Keratinocyte (primary cell): ENCODE data around the gene CLDN24. TPM values are rescaled to one million over a fixed set of nuclear protein-coding genes. Genes with fewer than 3 reads are reported as not detected.

Experiments used
- DNase-seq: peaks from one replicate; pipeline ENCODE4 v3.0.0-alpha.2; 2011; ENCODE audit warnings: low read depth, missing footprints, low spot score
- FAIRE-seq: peaks from 2 replicates; lab custom pipeline; 2011; peaks lifted over from hg19 to GRCh38; lab: Jason Lieb, UNC
- H2AFZ ChIP-seq: 2 replicates; pipeline ENCODE4 v1.6.0; 2012; ENCODE audit warnings: low read length, control low read depth, inconsistent platforms; ENCODE audit not compliant: control insufficient read depth
- H3K27ac ChIP-seq: 2 replicates; pipeline ENCODE4 v1.5.1; 2011; ENCODE audit warnings: low read length; ENCODE audit not compliant: control insufficient read depth, insufficient read depth
- H3K27me3 ChIP-seq: 3 replicates; pipeline ENCODE4 v1.6.0; 2011; ENCODE audit warnings: low read length; ENCODE audit not compliant: control insufficient read depth, insufficient read depth; ENCODE audit errors: extremely low read depth
- H3K36me3 ChIP-seq, 2 experiments: 2 replicates in 1 of 2; 3 replicates in 1 of 2; pipeline ENCODE4 v1.5.1; 2011; ENCODE audit warnings: low read length in 2 of 2, mild to moderate bottlenecking in 1 of 2; ENCODE audit not compliant: control insufficient read depth in 2 of 2, insufficient read depth in 2 of 2; ENCODE audit errors: extremely low read depth in 1 of 2
- H3K4me1 ChIP-seq: 3 replicates; pipeline ENCODE4 v1.5.1; 2011; ENCODE audit warnings: low read length; ENCODE audit not compliant: control insufficient read depth, insufficient read depth; ENCODE audit errors: extremely low read depth
- H3K4me2 ChIP-seq: 3 replicates; pipeline ENCODE4 v1.6.0; 2011; ENCODE audit warnings: low read depth, low read length; ENCODE audit not compliant: control insufficient read depth, insufficient read depth; ENCODE audit errors: extremely low read depth
- H3K4me3 ChIP-seq, 3 experiments: fragments of 200-600 bp in 1 of 3; sonication (generic) in 1 of 3; 2 replicates in 2 of 3; 3 replicates in 1 of 3; pipeline ENCODE4 v1.5.1; 2011 to 2016; ENCODE audit warnings: low read length in 3 of 3, mild to moderate bottlenecking in 3 of 3, control low read depth in 2 of 3, inconsistent platforms in 1 of 3, low read depth in 1 of 3, mixed read lengths in 1 of 3, mixed run types in 1 of 3, moderate library complexity in 1 of 3; ENCODE audit not compliant: control insufficient read depth in 2 of 3, insufficient read depth in 2 of 3; ENCODE audit errors: extremely low read depth in 1 of 3
- H3K79me2 ChIP-seq: 2 replicates; pipeline ENCODE4 v1.6.0; 2012; ENCODE audit warnings: low read length; ENCODE audit not compliant: control insufficient read depth, insufficient read depth
- H3K9ac ChIP-seq: 3 replicates; pipeline ENCODE4 v1.6.0; 2011; ENCODE audit warnings: low read length; ENCODE audit not compliant: control insufficient read depth, insufficient read depth; ENCODE audit errors: extremely low read depth
- H3K9me1 ChIP-seq: 3 replicates; pipeline ENCODE4 v1.6.0; 2011; ENCODE audit warnings: low read length; ENCODE audit not compliant: control insufficient read depth, insufficient read depth; ENCODE audit errors: extremely low read depth
- H3K9me3 ChIP-seq: 2 replicates; pipeline ENCODE4 v1.5.1; 2012; ENCODE audit warnings: low read depth, low read length; ENCODE audit not compliant: control insufficient read depth
- H4K20me1 ChIP-seq: 3 replicates; pipeline ENCODE4 v1.6.0; 2011; ENCODE audit warnings: low read length; ENCODE audit not compliant: control insufficient read depth, insufficient read depth; ENCODE audit errors: extremely low read depth
- EZH2 ChIP-seq: IDR thresholded peaks from one replicate; pipeline ENCODE4 v1.6.1; 2012; ENCODE audit warnings: inconsistent platforms, mild to moderate bottlenecking, low read length, moderate library complexity
- dilution Hi-C: fragments of 300-500 bp; cut with MboI; formaldehyde crosslinking; loops from one replicate; pipeline ENCODE4 v1.7.0; 2020; ENCODE audit warnings: low sequenced_read_pairs; ENCODE audit not compliant: extremely low pct_ligation_motif_present
- polyA plus RNA-seq, 5 experiments: library from polyadenylated mRNA; depleted of rRNA in 3 of 5; stranded (reverse) in 3 of 5; stranded (forward) in 1 of 5; unstranded in 1 of 5; fragments of >200 nt; gene quantifications; 1 replicate in 1 of 5; 2 replicates in 3 of 5; 3 replicates in 1 of 5; pipeline versions ENCODE4 v1.2.1 to v1.2.3, GENCODE V29; 2011 to 2012; ENCODE audit warnings: missing spikeins in 2 of 5, low read depth in 1 of 5, low replicate concordance in 1 of 5
- TF ChIP-seq, protein P1 (sequence below), 3 experiments: IDR thresholded peaks in 1 of 3; conservative IDR thresholded peaks in 1 of 3; optimal IDR thresholded peaks in 1 of 3; 2 replicates in 2 of 3; 3 replicates in 1 of 3; pipeline versions ENCODE3 to v1.5.1; 2011; ENCODE audit warnings: low read length in 3 of 3, mild to moderate bottlenecking in 3 of 3, moderate library complexity in 2 of 3, control low read depth in 1 of 3, inconsistent platforms in 1 of 3; ENCODE audit not compliant: insufficient read depth in 2 of 3; ENCODE audit errors: extremely low read depth in 1 of 3

CLDN24 gene
- polyA plus RNA-seq, 1 donor (not counting 4 experiments of a cell fraction or from before 2014, with no cell fraction given), result not detected

DNA sequence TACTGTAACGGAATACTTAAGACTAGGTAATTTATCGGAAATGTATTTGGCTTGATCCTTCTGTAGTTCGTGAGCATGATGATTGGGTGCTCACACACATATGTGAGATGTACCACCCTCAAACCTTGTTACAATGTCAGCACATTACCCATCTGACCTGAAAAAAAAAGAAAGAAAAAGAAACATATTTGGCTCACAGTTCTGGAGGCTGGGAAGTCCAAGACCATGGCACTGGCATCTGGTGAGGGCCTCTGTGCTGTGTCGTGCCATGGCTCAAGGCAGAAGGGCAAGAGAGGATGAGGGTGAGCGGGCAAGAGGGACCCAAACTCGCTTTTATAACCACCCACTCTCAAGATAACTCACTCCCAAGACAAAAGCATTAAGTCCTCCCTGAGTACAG is 7.0 kb upstream of the CLDN24 start:
- no peak overlapping the region for H3K27ac ChIP-seq
- H3K27me3 ChIP-seq, result no peaks in the 10 kb centered on the region
- TF ChIP-seq, protein P1, sequence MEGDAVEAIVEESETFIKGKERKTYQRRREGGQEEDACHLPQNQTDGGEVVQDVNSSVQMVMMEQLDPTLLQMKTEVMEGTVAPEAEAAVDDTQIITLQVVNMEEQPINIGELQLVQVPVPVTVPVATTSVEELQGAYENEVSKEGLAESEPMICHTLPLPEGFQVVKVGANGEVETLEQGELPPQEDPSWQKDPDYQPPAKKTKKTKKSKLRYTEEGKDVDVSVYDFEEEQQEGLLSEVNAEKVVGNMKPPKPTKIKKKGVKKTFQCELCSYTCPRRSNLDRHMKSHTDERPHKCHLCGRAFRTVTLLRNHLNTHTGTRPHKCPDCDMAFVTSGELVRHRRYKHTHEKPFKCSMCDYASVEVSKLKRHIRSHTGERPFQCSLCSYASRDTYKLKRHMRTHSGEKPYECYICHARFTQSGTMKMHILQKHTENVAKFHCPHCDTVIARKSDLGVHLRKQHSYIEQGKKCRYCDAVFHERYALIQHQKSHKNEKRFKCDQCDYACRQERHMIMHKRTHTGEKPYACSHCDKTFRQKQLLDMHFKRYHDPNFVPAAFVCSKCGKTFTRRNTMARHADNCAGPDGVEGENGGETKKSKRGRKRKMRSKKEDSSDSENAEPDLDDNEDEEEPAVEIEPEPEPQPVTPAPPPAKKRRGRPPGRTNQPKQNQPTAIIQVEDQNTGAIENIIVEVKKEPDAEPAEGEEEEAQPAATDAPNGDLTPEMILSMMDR (optimal IDR thresholded peaks at IDR 0.05 in 1 of 3, IDR thresholded peaks at IDR 0.05 in 1 of 3, conservative IDR thresholded peaks at IDR 0.05 in 1 of 3; ENCODE audit: extremely low read depth in 1 of 3, insufficient read depth in 2 of 3, low read length in 3 of 3), result no peak
- TF ChIP-seq EZH2, result no peak
- DNase-seq (no peak), FAIRE-seq (no peak)
- no peaks in the 10 kb centered on the region for H3K9me1 ChIP-seq
- no peak overlapping the region for H3K4me2 ChIP-seq
- H4K20me1 ChIP-seq, result no peaks in the 10 kb centered on the region
- H3K36me3 ChIP-seq, result no peaks in the 10 kb centered on the region
- H3K79me2 ChIP-seq, result no peaks in the 10 kb centered on the region
- no peak overlapping the region for H3K4me3 ChIP-seq
- H3K9me3 ChIP-seq, result no peaks in the 10 kb centered on the region
- dilution Hi-C loops, result loop anchor here (10.0 kb wide), 1 partner anchor 76 kb away; no protein-coding TSS in a partner anchor
- H3K4me1 ChIP-seq, result peaks cover 7% of the 10 kb centered on the region
- H3K9ac ChIP-seq, result no peak overlapping the region
- no peak overlapping the region for H2AFZ ChIP-seq

DNA sequence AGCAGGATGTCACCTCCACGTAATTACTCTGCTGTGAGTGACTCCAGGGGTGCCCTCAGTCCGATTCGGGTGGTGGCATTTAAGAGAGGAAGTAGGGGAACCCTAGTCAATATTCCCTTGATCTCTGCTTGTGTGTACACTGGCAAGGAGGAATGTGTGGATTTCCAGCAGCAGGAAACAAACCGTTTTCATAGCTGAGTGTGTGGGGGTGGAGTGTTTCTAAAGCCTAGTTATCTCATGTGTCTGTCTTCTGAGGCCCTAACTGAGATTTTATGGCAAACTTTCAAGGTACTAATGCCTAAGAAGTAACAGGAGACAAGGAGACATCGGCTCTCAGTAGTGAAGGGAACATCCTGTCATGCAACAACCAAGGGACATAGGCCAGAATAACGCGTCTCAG is 6.6 kb upstream of the CLDN24 start:
- Histone ChIP-seq H4K20me1 (no peaks in the 10 kb centered on the region), H3K27ac (no peak overlapping the region), H3K9ac (no peak overlapping the region), H3K9me3 (no peaks in the 10 kb centered on the region), H3K4me1 (peaks cover 2% of the 10 kb centered on the region), H3K27me3 (no peaks in the 10 kb centered on the region), H3K4me3 (no peak overlapping the region), H3K79me2 (no peaks in the 10 kb centered on the region), H3K9me1 (no peaks in the 10 kb centered on the region), H3K36me3 (no peaks in the 10 kb centered on the region), H3K4me2 (no peak overlapping the region), H2AFZ (no peak overlapping the region)
- dilution Hi-C loops, result loop anchor here (10.0 kb wide), 1 partner anchor 76 kb away; no protein-coding TSS in a partner anchor
- no peak for TF ChIP-seq EZH2
- TF ChIP-seq, protein P1 (optimal IDR thresholded peaks at IDR 0.05 in 1 of 3, IDR thresholded peaks at IDR 0.05 in 1 of 3, conservative IDR thresholded peaks at IDR 0.05 in 1 of 3; ENCODE audit: extremely low read depth in 1 of 3, insufficient read depth in 2 of 3, low read length in 3 of 3), result no peak
- FAIRE-seq, result peak; percentile 53
- DNase-seq, result no peak
